MM.1S (cell line): Measurements from ENCODE around the gene HPX.

ENCODE experiments used
- DNase-seq: peaks from one replicate; pipeline ENCODE4 v3.0.0-alpha.2; 2015
- H2AFZ ChIP-seq: fragments of 300-600 bp; sonication (generic); 2 replicates; pipeline ENCODE4 v1.6.0; 2016; ENCODE audit warnings: antibody characterized with exemption, low read length
- H3F3A ChIP-seq: fragments of 300-600 bp; sonication (generic); 2 replicates; pipeline ENCODE4 v1.6.1; 2016; ENCODE audit warnings: mild to moderate bottlenecking, antibody characterized with exemption, low read length, moderate library complexity, mixed read lengths; ENCODE audit not compliant: insufficient read depth
- H3K27ac ChIP-seq: fragments of 300-600 bp; sonication (generic); 2 replicates; pipeline ENCODE4 v1.5.1; 2016; ENCODE audit warnings: mild to moderate bottlenecking, low read length
- H3K27me3 ChIP-seq: fragments of 300-600 bp; sonication (generic); replicated peaks from 2 replicates; pipeline ENCODE4 v1.6.0; 2016; ENCODE audit warnings: low read length; ENCODE audit not compliant: insufficient read depth
- H3K36me3 ChIP-seq: fragments of 300-600 bp; sonication (generic); replicated peaks from 2 replicates; pipeline ENCODE4 v1.6.1; 2016; ENCODE audit warnings: mild to moderate bottlenecking, low read length, mixed read lengths; ENCODE audit not compliant: insufficient read depth
- H3K4me1 ChIP-seq: fragments of 300-600 bp; sonication (generic); 2 replicates; pipeline ENCODE4 v1.6.1; 2016; ENCODE audit warnings: low read length, mixed read lengths
- H3K4me2 ChIP-seq: fragments of 300-600 bp; sonication (generic); 2 replicates; pipeline ENCODE4 v1.6.0; 2016; ENCODE audit warnings: low read depth, low read length
- H3K4me3 ChIP-seq: fragments of 300-600 bp; sonication (generic); 2 replicates; pipeline ENCODE4 v1.5.1; 2016; ENCODE audit warnings: low read length, mixed read lengths
- H3K79me2 ChIP-seq: fragments of 300-600 bp; sonication (generic); 2 replicates; pipeline ENCODE4 v1.6.1; 2016; ENCODE audit warnings: mixed run types, low read length, mixed read lengths
- H3K9ac ChIP-seq: fragments of 300-600 bp; sonication (generic); 2 replicates; pipeline ENCODE4 v1.6.1; 2016; ENCODE audit warnings: low read length, mixed read lengths
- H3K9me2 ChIP-seq: fragments of 300-600 bp; sonication (generic); replicated peaks from 2 replicates; pipeline ENCODE4 v1.6.1; 2016; ENCODE audit warnings: mild to moderate bottlenecking, low read length, mixed read lengths; ENCODE audit not compliant: insufficient read depth
- H3K9me3 ChIP-seq: fragments of 300-600 bp; sonication (generic); replicated peaks from 2 replicates; pipeline ENCODE4 v1.6.1; 2016; ENCODE audit warnings: mild to moderate bottlenecking, low read length, mixed read lengths; ENCODE audit not compliant: insufficient read depth
- H4K20me1 ChIP-seq: fragments of 300-600 bp; sonication (generic); 2 replicates; pipeline ENCODE4 v1.6.1; 2016; ENCODE audit warnings: mild to moderate bottlenecking, low read length, moderate library complexity, mixed read lengths; ENCODE audit not compliant: insufficient read depth
- EZH2 ChIP-seq: fragments of 300-600 bp; sonication (generic); optimal IDR thresholded peaks from 2 replicates; pipeline ENCODE3; 2017; ENCODE audit warnings: low read depth, mild to moderate bottlenecking, antibody characterized with exemption, low read length, mixed read lengths

Gene HPX

GRCh38 chr11:6385046-6385777, 55.6 kb downstream of the HPX start:
- Histone ChIP-seq H4K20me1 (no peaks in the 10 kb centered on the region), H3K9me3 (no peaks in the 10 kb centered on the region), H3K27me3 (no peaks in the 10 kb centered on the region), H3K27ac (no peak overlapping the region), H3K79me2 (no peaks in the 10 kb centered on the region), H3K4me1 (no peaks in the 10 kb centered on the region), H3K9me2 (no peaks in the 10 kb centered on the region), H3K4me3 (no peak overlapping the region), H2AFZ (no peak overlapping the region), H3K36me3 (no peaks in the 10 kb centered on the region), H3K9ac (no peak overlapping the region), H3F3A (no peaks in the 10 kb centered on the region), H3K4me2 (no peak overlapping the region)
- TF ChIP-seq EZH2 = no peak
- no peak for DNase-seq
